ENCODE results near the gene FHOD3.

DNA sequence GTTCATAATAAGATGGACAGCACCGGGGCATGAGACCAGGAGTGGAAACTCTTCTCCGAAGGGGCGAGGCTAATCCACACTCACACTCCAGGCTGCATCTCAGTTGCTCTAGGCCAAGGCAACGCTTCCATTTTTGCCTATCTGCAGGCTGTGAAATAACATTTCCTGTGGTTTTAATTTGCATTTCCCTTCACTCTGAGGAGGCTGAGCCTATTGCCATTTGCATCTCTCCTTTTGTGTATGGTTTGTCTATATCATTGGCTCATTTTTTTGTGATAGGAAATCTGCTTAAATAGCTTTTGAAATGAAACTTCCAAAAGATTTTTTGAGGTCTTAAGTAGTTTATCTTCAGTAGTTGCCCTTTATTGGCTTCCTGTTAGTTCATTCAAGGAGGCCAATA, 473.7 kb downstream of the FHOD3 start:
- TF ChIP-seq, protein P1, sequence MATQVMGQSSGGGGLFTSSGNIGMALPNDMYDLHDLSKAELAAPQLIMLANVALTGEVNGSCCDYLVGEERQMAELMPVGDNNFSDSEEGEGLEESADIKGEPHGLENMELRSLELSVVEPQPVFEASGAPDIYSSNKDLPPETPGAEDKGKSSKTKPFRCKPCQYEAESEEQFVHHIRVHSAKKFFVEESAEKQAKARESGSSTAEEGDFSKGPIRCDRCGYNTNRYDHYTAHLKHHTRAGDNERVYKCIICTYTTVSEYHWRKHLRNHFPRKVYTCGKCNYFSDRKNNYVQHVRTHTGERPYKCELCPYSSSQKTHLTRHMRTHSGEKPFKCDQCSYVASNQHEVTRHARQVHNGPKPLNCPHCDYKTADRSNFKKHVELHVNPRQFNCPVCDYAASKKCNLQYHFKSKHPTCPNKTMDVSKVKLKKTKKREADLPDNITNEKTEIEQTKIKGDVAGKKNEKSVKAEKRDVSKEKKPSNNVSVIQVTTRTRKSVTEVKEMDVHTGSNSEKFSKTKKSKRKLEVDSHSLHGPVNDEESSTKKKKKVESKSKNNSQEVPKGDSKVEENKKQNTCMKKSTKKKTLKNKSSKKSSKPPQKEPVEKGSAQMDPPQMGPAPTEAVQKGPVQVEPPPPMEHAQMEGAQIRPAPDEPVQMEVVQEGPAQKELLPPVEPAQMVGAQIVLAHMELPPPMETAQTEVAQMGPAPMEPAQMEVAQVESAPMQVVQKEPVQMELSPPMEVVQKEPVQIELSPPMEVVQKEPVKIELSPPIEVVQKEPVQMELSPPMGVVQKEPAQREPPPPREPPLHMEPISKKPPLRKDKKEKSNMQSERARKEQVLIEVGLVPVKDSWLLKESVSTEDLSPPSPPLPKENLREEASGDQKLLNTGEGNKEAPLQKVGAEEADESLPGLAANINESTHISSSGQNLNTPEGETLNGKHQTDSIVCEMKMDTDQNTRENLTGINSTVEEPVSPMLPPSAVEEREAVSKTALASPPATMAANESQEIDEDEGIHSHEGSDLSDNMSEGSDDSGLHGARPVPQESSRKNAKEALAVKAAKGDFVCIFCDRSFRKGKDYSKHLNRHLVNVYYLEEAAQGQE (IDR thresholded peaks at IDR 0.05; ENCODE audit: low read depth): no peak
- TF ChIP-seq CEBPB (IDR thresholded peaks at IDR 0.05): no peak
- TF ChIP-seq, protein P2, sequence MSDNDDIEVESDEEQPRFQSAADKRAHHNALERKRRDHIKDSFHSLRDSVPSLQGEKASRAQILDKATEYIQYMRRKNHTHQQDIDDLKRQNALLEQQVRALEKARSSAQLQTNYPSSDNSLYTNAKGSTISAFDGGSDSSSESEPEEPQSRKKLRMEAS (IDR thresholded peaks at IDR 0.05): no peak
- TF ChIP-seq, protein P3, sequence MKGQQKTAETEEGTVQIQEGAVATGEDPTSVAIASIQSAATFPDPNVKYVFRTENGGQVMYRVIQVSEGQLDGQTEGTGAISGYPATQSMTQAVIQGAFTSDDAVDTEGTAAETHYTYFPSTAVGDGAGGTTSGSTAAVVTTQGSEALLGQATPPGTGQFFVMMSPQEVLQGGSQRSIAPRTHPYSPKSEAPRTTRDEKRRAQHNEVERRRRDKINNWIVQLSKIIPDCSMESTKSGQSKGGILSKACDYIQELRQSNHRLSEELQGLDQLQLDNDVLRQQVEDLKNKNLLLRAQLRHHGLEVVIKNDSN (IDR thresholded peaks at IDR 0.05): no peak

Measured in Ishikawa (cell line).